ENCODE measurements around the gene FAM120C.

Gene FAM120C

GRCh38 chrX:54182864-54183613, at the start of gene FAM120C:
Gene FAM120C, minus strand, starts transcription at chrX:54183254. Its CDS starts 56 bp downstream, at chrX:54183198.
- DNase-seq = peak; percentile 81

GRCh38 chrX:54230435-54231148, 47.5 kb upstream of the FAM120C start:
- DNase-seq = peak; percentile 9

- no peak for DNase-seq
These were observed 40.5 kb upstream of the FAM120C start for GRCh38 chrX:54223581-54223980.

- no peak for DNase-seq
These were observed 30.5 kb upstream of the FAM120C start for GRCh38 chrX:54213603-54214002.

GRCh38 chrX:54208531-54208930, 25.5 kb upstream of the FAM120C start:
- DNase-seq = peak; percentile 54

GRCh38 chrX:54198262-54198661, 15.2 kb upstream of the FAM120C start:
- DNase-seq = no peak

GRCh38 chrX:54194982-54195588, 12.0 kb upstream of the FAM120C start:
- DNase-seq = no peak

GRCh38 chrX:54193085-54193821, 10.2 kb upstream of the FAM120C start:
- DNase-seq = no peak

GRCh38 chrX:54184474-54184873, 1.4 kb upstream of the FAM120C start:
- DNase-seq = no peak

- DNase-seq = peak; percentile 27
These were observed 725 bp downstream of the FAM120C start for GRCh38 chrX:54182194-54182863.

- DNase-seq = no peak
These were observed 1.7 kb downstream of the FAM120C start for GRCh38 chrX:54181202-54181953.

- peak; percentile 31 for DNase-seq
These were observed 2.7 kb downstream of the FAM120C start for GRCh38 chrX:54180403-54180802.

GRCh38 chrX:54178100-54178940, 4.7 kb downstream of the FAM120C start:
- peak; percentile 77 for DNase-seq

GRCh38 chrX:54177306-54177705, 5.7 kb downstream of the FAM120C start:
- DNase-seq = no peak

GRCh38 chrX:54173791-54174190, 9.3 kb downstream of the FAM120C start:
- DNase-seq = no peak

- no peak for DNase-seq
These were observed 10.6 kb downstream of the FAM120C start for GRCh38 chrX:54172455-54172854.

- peak; percentile 45 for DNase-seq
These were observed 11.4 kb downstream of the FAM120C start for GRCh38 chrX:54171527-54172250.

- no peak for DNase-seq
These were observed 12.0 kb downstream of the FAM120C start for GRCh38 chrX:54171091-54171490.

GRCh38 chrX:54166915-54167314, 16.1 kb downstream of the FAM120C start:
- DNase-seq = no peak

- DNase-seq = no peak
These were observed 25.5 kb downstream of the FAM120C start for GRCh38 chrX:54157561-54157960.

Data from fibroblast of skin of right quadriceps (primary cell).